Effector memory CD4-positive, alpha-beta T cell (primary cell): ENCODE measurements around the gene SEMA4B.

Experiments used
- DNase-seq, 3 donors: peaks; one replicate each; pipeline ENCODE4 v3.0.0-alpha.2; 2020
- H3K27ac ChIP-seq: 2 replicates; pipeline ENCODE4 v1.7.0; 2013; ENCODE audit warnings: mild to moderate bottlenecking, low read length, moderate library complexity; ENCODE audit not compliant: insufficient read depth, poor library complexity, severe bottlenecking
- H3K27me3 ChIP-seq: replicated peaks from 2 replicates; pipeline ENCODE4 v1.7.0; 2013; ENCODE audit warnings: mild to moderate bottlenecking, low read length; ENCODE audit not compliant: insufficient read depth, control insufficient read depth, poor library complexity, severe bottlenecking
- H3K36me3 ChIP-seq: 2 replicates; pipeline ENCODE4 v1.7.0; 2013; ENCODE audit warnings: mild to moderate bottlenecking, low read length, moderate library complexity; ENCODE audit not compliant: control insufficient read depth, insufficient read depth
- H3K4me1 ChIP-seq: 2 replicates; pipeline ENCODE4 v1.7.0; 2013; ENCODE audit warnings: low read length, mild to moderate bottlenecking; ENCODE audit not compliant: control insufficient read depth, insufficient read depth, poor library complexity, severe bottlenecking
- H3K4me3 ChIP-seq: 2 replicates; pipeline ENCODE4 v1.7.0; 2013; ENCODE audit warnings: low read length, low read depth, mild to moderate bottlenecking; ENCODE audit not compliant: insufficient read depth, poor library complexity, severe bottlenecking
- H3K9me3 ChIP-seq: 2 replicates; pipeline ENCODE4 v1.7.0; 2013; ENCODE audit warnings: mild to moderate bottlenecking, low read length, moderate library complexity; ENCODE audit not compliant: control insufficient read depth

Gene SEMA4B

DNA sequence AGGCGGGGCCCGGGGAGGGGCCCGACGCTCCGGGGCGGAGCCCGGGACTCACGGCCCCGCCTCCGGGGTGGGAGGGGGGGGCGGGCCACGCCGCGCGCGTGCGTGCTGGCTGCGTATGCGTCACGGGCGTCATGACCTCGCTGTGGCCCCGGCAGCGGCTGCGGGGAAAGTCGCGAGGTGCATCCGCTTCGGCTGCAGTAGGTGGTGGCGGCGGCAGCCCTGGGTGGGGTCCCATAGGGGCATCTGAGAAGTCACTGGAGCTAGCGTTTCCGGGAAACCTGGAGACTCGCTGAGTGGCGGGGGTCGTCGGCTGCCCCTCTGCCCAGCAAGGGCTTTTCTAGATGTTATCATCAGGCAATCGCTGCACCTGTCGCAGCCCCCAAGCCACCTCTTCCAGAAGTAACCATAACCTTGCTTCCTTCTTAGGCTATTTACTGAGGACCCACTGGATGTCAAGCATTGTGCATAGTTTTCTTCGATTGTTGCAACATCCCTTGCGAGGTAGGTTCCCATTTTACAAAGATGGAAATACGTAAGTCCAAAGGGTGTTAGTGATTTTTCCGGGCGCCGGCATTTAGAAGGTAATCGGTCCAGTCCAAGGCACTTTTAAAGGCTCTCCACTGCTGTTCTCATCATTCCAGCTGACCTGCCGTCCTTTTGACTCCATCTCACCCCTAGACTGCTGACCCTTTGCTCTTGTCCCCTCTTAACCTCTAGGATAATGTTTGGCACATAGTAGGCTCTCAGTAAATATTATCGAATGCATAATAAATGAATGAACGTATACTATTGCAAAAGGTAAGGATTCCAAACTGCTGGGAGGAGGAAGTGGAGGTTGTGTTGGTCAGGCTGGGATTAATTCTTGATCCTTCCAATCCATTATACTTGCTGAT, 33.2 kb downstream of the SEMA4B start, which contains the start of gene GDPGP1:
GDPGP1 (plus strand) TSS at position 114 of the 893 bp plus-strand sequence. CDS start 6,700 bp downstream, outside the sequence.
- H3K9me3 ChIP-seq = no peaks in the 10 kb centered on the region
- peak within 1 kb of the TSS; percentile 77 for H3K4me3 ChIP-seq
- H3K27me3 ChIP-seq = no peaks in the 10 kb centered on the region
- peaks cover 45% of the 10 kb centered on the region for H3K4me1 ChIP-seq
- no peak for DNase-seq
- peak within 1 kb of the TSS; percentile 96 for H3K27ac ChIP-seq
- H3K36me3 ChIP-seq = peaks cover 7% of the 10 kb centered on the region

DNA sequence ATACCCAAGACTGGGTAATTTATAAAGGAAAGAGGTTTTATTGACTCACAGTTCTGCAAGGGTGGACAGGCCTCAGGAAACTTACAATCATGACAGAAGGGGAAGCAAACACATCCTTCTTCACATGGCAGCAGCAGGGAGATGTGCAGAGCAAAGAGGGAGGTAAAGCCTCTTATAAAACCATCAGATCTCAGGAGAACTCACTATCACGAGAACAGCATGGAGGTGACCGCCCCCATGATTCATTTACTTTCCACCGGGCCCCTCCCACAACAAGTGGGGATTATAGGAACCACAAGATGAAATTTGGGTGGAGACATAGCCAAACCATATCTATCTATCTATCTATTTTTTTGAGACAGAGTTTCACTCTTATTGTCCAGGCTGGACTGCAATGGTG, 38.2 kb downstream of the SEMA4B start:
- Histone ChIP-seq H3K9me3 (no peaks in the 10 kb centered on the region), H3K4me1 (peaks cover 7% of the 10 kb centered on the region), H3K4me3 (no peak overlapping the region), H3K27ac (no peak overlapping the region), H3K36me3 (no peaks in the 10 kb centered on the region), H3K27me3 (no peaks in the 10 kb centered on the region)
- no peak for DNase-seq

DNA sequence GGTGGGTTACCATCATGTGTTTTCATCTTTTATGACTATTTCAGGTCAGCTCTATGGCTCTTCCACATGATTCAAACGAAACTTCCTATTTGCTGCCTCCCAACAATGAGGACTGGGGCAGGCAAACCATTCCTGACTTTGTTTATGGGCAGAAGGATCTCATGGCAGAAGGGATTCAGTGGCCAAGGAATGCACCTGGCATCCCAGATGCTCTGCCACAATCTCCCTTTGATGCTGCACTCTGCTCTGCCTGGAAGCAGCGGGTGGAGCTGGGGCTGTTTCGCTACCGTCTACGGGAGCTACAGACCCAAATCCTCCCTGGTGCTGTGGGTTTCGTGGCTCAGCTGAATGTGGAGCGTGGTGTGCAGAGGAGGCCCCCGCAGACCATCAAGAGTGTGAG, 39.7 kb downstream of the SEMA4B start:
- no peaks in the 10 kb centered on the region for H3K4me1 ChIP-seq
- no peaks in the 10 kb centered on the region for H3K36me3 ChIP-seq
- no peaks in the 10 kb centered on the region for H3K27me3 ChIP-seq
- DNase-seq = no peak
- no peak overlapping the region for H3K4me3 ChIP-seq
- H3K27ac ChIP-seq = no peak overlapping the region
- H3K9me3 ChIP-seq = no peaks in the 10 kb centered on the region

DNA sequence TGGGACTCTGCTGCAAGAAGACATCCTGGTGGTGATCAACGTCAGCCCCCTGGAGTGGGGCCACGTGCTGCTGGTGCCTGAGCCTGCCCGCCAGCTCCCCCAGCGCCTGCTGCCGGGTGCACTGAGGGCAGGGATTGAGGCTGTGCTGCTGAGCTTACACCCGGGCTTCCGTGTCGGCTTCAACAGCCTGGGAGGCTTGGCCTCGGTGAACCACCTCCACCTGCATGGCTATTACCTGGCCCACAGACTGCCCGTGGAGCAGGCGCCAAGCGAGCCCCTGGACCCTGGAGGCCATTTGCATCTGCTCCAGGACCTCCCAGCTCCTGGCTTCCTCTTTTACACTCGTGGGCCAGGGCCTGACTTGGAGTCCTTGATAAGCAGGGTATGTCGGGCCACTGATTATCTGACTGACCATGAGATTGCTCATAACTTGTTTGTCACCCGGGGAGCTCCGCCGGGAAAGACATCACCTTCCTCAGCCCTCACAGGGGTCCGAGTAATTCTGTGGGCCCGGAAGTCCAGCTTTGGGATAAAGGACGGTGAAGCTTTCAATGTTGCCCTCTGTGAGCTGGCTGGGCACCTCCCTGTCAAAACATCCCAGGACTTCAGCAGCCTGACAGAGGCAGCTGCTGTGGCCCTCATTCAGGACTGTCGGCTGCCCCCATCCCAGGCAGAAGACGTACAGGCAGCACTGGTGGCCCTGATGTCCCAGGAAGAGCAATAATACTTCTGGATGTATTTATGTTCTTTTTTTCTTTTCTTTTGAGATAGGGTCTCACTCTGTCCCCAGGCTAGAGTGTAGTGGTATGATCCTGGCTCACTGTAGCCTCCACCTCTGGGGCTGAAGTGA, 40.4 kb downstream of the SEMA4B start:
- Histone ChIP-seq H3K27me3 (no peaks in the 10 kb centered on the region), H3K4me1 (no peaks in the 10 kb centered on the region), H3K36me3 (no peaks in the 10 kb centered on the region), H3K4me3 (no peak overlapping the region), H3K27ac (no peak overlapping the region), H3K9me3 (no peaks in the 10 kb centered on the region)
- DNase-seq = no peak

DNA sequence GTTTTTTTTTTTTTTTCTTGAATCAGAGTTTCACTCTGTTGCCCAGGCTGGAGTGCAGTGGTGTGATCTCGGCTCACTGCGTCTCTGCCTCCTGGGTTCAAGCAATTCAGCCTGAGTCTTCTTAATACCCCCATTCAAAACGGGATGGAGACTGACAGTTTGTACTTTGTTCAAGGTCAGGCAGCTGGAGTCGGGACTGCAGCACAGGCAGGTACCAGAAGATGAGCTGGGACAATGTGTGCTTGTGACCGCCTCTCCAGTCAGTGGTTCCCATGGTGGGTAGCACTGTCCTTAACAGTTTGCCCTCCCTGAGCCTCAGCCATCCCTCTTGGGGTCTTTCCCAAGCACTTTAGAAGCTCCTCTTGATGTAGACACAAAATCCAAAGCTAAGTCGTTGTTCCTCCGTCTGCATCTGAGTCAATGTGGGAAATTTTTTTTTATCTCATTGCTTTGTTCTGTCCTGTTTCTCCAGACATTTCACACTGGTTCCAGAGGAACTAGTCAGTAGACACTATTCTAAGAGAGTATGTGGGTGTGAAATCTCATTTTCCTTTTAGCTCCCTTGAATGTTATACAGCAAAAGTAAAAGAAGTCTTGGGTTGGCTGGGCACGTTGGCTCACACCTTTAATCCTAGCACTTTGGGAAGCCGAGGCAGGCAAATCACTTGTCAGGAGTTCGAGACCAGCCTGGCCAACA, 43.0 kb downstream of the SEMA4B start:
- DNase-seq = no peak
- no peak overlapping the region for H3K4me3 ChIP-seq
- no peaks in the 10 kb centered on the region for H3K27me3 ChIP-seq
- no peaks in the 10 kb centered on the region for H3K9me3 ChIP-seq
- peaks cover under 1% of the 10 kb centered on the region for H3K4me1 ChIP-seq
- no peaks in the 10 kb centered on the region for H3K36me3 ChIP-seq
- no peak overlapping the region for H3K27ac ChIP-seq

DNA sequence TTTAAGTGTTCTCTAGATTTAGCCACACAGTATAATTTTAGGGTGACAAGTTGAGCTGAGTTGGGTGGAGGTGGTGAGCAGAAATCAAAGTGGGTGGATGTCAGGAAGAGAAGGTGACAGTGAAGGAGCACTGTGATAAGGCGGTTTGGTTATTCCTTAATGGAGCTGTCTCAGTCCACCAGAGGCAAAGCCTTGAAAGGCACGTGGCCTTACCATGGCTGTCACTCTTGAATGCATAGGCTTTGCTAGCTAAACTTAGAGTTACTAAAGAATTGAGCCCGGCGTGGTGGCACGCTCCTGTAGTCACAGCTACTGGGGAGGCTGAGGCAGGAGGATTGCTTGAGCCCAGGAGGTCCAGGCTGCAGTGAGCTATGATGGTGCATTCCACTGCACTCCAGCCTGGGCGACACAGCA, 47.7 kb downstream of the SEMA4B start:
- Histone ChIP-seq H3K4me3 (no peak overlapping the region), H3K4me1 (peaks cover 7% of the 10 kb centered on the region), H3K27me3 (no peaks in the 10 kb centered on the region), H3K27ac (no peak overlapping the region), H3K9me3 (no peaks in the 10 kb centered on the region), H3K36me3 (no peaks in the 10 kb centered on the region)
- DNase-seq = no peak

DNA sequence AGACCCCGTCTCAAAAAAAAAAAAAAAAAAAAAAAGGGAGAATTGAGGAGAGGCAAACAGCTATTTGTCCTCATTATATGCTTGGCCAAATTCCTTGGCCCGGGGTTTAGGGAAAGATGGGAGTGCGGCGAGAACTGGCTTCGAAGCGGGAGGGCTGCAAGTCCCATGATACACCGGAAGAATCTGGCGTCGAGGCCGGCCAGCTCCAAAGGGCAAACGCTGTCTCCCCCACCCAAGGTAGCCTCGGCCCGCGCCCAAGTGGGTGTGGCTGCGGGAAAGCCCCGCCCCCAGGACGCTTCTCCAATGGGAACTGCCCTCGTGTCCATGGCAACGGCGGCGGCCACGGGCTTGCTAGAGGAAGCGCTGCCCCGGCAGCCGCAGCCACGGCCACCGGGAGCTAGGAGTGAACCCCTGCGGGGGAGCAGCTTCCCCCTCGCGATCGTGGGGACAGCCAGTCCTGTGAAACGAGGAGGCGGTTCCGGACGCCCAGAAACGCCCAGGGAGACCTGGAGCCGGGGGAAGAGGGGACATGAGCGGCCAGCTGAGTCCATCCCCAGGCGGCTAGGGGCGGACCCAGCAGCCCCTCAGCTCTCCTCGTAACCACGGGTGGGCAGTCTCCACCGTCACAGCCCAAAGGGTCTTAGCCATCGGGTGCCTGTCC, 48.2 kb downstream of the SEMA4B start, which contains the start of gene TTLL13:
TTLL13 (plus strand) TSS at position 354 of the 661 bp plus-strand sequence. CDS start 1,075 bp downstream, outside the sequence.
- Histone ChIP-seq H3K27ac (no peak within 1 kb of the TSS), H3K4me3 (peak within 1 kb of the TSS; percentile 51), H3K9me3 (no peaks in the 10 kb centered on the region), H3K36me3 (no peaks in the 10 kb centered on the region), H3K4me1 (peaks cover 7% of the 10 kb centered on the region), H3K27me3 (no peaks in the 10 kb centered on the region)
- DNase-seq = peak in 1 of 3 donors; percentile 23

DNA sequence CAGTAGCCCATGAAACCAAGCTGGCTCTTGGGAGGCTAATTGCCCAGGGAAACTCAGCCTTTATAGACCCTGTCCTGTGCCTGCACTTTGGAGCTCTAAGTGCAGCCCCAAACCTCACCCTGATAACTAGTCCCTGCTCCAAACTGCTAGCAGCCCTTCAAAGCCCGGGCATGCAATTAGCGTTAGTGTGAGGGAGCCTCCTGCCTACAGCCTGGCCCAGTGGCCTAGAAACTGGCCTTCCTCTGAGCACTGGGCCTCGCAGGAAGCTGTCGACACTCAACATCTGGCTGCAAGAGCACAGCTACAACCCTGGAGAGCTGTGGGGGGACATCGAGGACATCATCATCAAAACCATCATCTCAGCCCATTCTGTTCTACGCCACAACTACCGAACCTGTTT, 56.6 kb downstream of the SEMA4B start:
- Histone ChIP-seq H3K27ac (no peak overlapping the region), H3K4me3 (no peak overlapping the region), H3K9me3 (no peaks in the 10 kb centered on the region), H3K27me3 (no peaks in the 10 kb centered on the region), H3K4me1 (no peaks in the 10 kb centered on the region), H3K36me3 (no peaks in the 10 kb centered on the region)
- no peak for DNase-seq

DNA sequence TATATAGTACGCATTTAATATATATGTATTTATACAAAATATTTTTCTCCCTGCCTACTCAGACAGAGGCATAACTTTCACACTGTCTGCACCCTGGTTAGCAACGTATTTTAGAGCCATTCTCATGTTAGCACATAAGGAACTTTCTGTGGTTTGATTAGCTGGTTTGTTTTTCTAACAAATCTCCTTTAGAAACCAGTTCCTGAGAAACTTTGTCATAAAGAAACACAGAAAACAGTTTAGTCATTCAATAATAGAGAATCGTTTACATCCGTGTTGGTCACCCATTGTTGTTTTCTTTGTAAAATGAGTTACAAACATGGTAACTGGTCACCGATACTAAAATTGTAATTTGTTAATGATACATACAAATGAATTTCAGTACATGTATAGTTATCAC, 58.4 kb downstream of the SEMA4B start:
- H3K27me3 ChIP-seq = no peaks in the 10 kb centered on the region
- no peak overlapping the region for H3K27ac ChIP-seq
- H3K36me3 ChIP-seq = no peaks in the 10 kb centered on the region
- H3K4me1 ChIP-seq = peaks cover 5% of the 10 kb centered on the region
- no peaks in the 10 kb centered on the region for H3K9me3 ChIP-seq
- H3K4me3 ChIP-seq = no peak overlapping the region
- DNase-seq = no peak
